KG1 (cell line): ENCODE results near the gene ITGA8.
"Not testable (repeated sequence)": the region's sequence is repeated elsewhere in the genome, so short reads cannot be mapped to it uniquely, and the experiment has no call there.

Experiments
- DNase-seq: peaks from one replicate; lab custom pipeline; 2025; lab: John Stamatoyannopoulos, UW

Gene ITGA8

GRCh38 chr10:15681076-15681475 is 38.6 kb downstream of the ITGA8 start:
- no peak for DNase-seq

- no peak for DNase-seq
These were observed 40.9 kb downstream of the ITGA8 start for GRCh38 chr10:15678851-15679250.

GRCh38 chr10:15672469-15672868 is 47.3 kb downstream of the ITGA8 start:
- no peak for DNase-seq

- DNase-seq = no peak
These were observed 48.8 kb downstream of the ITGA8 start for GRCh38 chr10:15670880-15671279.

GRCh38 chr10:15661574-15661973 is 58.1 kb downstream of the ITGA8 start:
- DNase-seq = no peak

- no peak for DNase-seq
These were observed 58.7 kb downstream of the ITGA8 start for GRCh38 chr10:15660990-15661389.

- no peak for DNase-seq
These were observed 61.5 kb downstream of the ITGA8 start for GRCh38 chr10:15658069-15658702.

- no peak for DNase-seq
These were observed 67.0 kb downstream of the ITGA8 start for GRCh38 chr10:15652757-15653156.

GRCh38 chr10:15652117-15652516 is 67.6 kb downstream of the ITGA8 start:
- no peak for DNase-seq

GRCh38 chr10:15651175-15651574 is 68.5 kb downstream of the ITGA8 start:
- DNase-seq = no peak

- DNase-seq = no peak
These were observed 77.6 kb downstream of the ITGA8 start for GRCh38 chr10:15642095-15642494.

GRCh38 chr10:15640536-15641085 is 79.1 kb downstream of the ITGA8 start:
- no peak for DNase-seq

GRCh38 chr10:15636446-15636845 is 83.3 kb downstream of the ITGA8 start:
- DNase-seq = no peak

- DNase-seq = no peak
These were observed 87.1 kb downstream of the ITGA8 start for GRCh38 chr10:15632456-15633091.

GRCh38 chr10:15631205-15631604 is 88.5 kb downstream of the ITGA8 start:
- DNase-seq = not testable (repeated sequence)

- DNase-seq = no peak
These were observed 89.4 kb downstream of the ITGA8 start for GRCh38 chr10:15630353-15630752.

- no peak for DNase-seq
These were observed 92.0 kb downstream of the ITGA8 start for GRCh38 chr10:15627617-15628196.

GRCh38 chr10:15626937-15627336 is 92.8 kb downstream of the ITGA8 start:
- DNase-seq = no peak

GRCh38 chr10:15625261-15625660 is 94.5 kb downstream of the ITGA8 start:
- no peak for DNase-seq

GRCh38 chr10:15624401-15625196 is 95.1 kb downstream of the ITGA8 start:
- DNase-seq = no peak

GRCh38 chr10:15620836-15621515 is 98.7 kb downstream of the ITGA8 start:
- no peak for DNase-seq

- no peak for DNase-seq
These were observed 99.4 kb downstream of the ITGA8 start for GRCh38 chr10:15620337-15620736.
